NT2/D1 (cell line): ENCODE measurements around the gene SNX14.

Source experiments
- DNase-seq: peaks from one replicate; pipeline ENCODE4 v3.0.0-alpha.2; 2011; ENCODE audit warnings: low read depth, low spot score
- H3K27me3 ChIP-seq: 2 replicates; pipeline ENCODE4 v1.6.0; 2011; ENCODE audit warnings: mild to moderate bottlenecking; ENCODE audit not compliant: insufficient read length, insufficient read depth
- H3K36me3 ChIP-seq: 2 replicates; pipeline ENCODE4 v1.6.1; 2011; ENCODE audit warnings: mild to moderate bottlenecking, low read length, mixed read lengths; ENCODE audit not compliant: insufficient read depth, insufficient read length
- H3K4me1 ChIP-seq: 2 replicates; pipeline ENCODE4 v1.5.1; 2011; ENCODE audit not compliant: insufficient read depth, insufficient read length
- H3K4me3 ChIP-seq: 2 replicates; pipeline ENCODE4 v1.5.1; 2011; ENCODE audit warnings: low read depth; ENCODE audit not compliant: insufficient read length
- H3K9ac ChIP-seq: 2 replicates; pipeline ENCODE4 v1.6.0; 2011; ENCODE audit warnings: low read depth; ENCODE audit not compliant: insufficient read length
- H3K9me3 ChIP-seq: 2 replicates; pipeline ENCODE4 v1.5.1; 2011; ENCODE audit warnings: mild to moderate bottlenecking, low read length; ENCODE audit not compliant: insufficient read depth
- SUZ12 ChIP-seq: IDR thresholded peaks from 2 replicates; pipeline ENCODE4 v1.6.1; 2011; ENCODE audit not compliant: insufficient read length, insufficient read depth; ENCODE audit errors: extremely low read depth
- YY1 ChIP-seq: IDR thresholded peaks from 2 replicates; pipeline ENCODE4 v1.6.1; 2011; ENCODE audit not compliant: insufficient read length, insufficient read depth
- ZNF274 ChIP-seq: IDR thresholded peaks from 2 replicates; pipeline ENCODE4 v1.6.1; 2011; ENCODE audit warnings: mild to moderate bottlenecking, low read depth, low read length

SNX14 gene

DNA sequence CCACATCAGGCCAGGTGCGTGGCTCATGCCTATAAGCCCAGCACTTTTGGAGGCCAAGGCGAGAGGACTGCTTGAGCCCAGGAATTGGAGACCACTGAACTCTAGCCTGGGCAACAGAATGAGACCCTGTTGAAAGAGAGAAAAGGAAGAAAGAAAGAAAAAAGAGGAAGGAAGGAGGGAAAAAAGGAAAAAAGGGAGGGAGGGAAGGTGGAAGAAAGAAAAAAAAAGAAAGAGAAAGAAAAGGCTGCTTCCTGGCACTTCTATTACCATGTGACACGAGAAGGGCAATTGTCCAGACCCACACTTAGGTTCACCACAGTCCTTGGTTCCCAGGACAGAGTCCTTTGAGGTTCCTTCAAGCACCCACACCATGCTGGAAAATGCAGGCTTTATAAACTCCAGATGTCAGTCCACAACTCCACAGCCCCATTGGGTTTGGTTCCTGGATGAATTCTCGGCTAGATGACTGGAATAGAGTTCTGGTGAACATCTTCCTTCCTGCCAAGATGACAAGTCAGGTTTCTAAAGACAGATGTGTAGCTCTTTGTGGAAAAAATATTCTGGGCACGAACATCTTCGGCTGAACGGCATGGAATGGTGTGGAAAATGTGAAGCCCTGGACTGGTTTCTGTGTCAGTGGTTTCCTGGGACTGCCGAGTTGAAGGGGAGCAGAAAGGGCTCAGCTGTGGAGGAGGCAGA lies 111.3 kb downstream of the SNX14 start:
- H3K36me3 ChIP-seq = no peaks in the 10 kb centered on the region
- H3K9me3 ChIP-seq = 0 out of 2 replicates have a peak, but pooled peaks cover 2% of the 10 kb centered on the region
- no peak for DNase-seq
- H3K27me3 ChIP-seq = no peaks in the 10 kb centered on the region
- H3K4me1 ChIP-seq = no peaks in the 10 kb centered on the region
- H3K9ac ChIP-seq = no peak overlapping the region
- TF ChIP-seq SUZ12 = no peak
- TF ChIP-seq YY1 = no peak
- TF ChIP-seq ZNF274 = no peak
- H3K4me3 ChIP-seq = no peak overlapping the region

DNA sequence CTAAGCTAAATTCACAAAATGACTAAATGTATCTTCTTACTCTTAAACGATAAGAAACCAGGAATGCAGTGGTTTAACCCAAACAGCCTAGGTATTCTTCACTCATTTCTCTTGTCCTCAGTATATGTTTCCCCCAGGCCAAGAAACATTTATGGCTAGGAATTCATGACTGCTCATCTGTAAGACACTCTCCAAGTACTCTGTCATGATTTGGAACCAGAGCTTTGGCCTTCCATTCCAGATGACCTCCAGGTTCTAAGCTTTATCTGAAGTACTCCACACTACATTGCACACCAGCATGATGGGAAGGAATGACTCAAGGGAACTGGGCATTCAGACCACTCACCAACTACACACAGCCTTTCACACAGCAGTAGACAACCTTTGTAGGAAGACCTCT lies 114.5 kb downstream of the SNX14 start:
- Histone ChIP-seq H3K9ac (no peak overlapping the region), H3K4me3 (no peak overlapping the region), H3K9me3 (peaks cover 14% of the 10 kb centered on the region; the same call in 1 of the 2 replicates), H3K4me1 (no peaks in the 10 kb centered on the region), H3K36me3 (no peaks in the 10 kb centered on the region), H3K27me3 (no peaks in the 10 kb centered on the region)
- TF ChIP-seq YY1 (no peak), SUZ12 (no peak), ZNF274 (no peak)
- DNase-seq = no peak

DNA sequence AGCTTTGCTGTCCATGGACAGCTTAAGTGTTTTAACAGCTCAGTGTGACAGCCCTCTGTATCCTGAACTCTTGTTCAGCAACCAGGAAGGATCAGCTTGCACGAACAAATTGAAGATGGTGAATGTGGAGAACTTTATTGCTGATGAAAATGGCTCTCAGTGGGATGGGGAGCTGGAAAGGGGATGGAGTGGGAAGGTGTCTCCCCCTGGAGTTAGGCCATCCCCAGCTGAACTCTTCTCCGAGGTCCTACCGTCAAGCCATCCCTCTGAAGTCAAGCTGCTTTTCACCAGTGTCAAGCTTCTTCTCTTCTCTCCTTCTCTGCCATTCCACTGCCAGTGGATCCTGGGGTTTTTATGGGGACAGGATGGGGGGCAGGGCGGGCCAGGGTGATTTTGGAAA lies 117.1 kb downstream of the SNX14 start:
- peaks cover 14% of the 10 kb centered on the region; the same call in 1 of the 2 replicates for H3K9me3 ChIP-seq
- no peaks in the 10 kb centered on the region for H3K27me3 ChIP-seq
- DNase-seq = no peak
- no peak overlapping the region for H3K9ac ChIP-seq
- no peak for TF ChIP-seq YY1
- TF ChIP-seq ZNF274 = no peak
- TF ChIP-seq SUZ12 = no peak
- H3K36me3 ChIP-seq = no peaks in the 10 kb centered on the region
- H3K4me3 ChIP-seq = no peak overlapping the region
- H3K4me1 ChIP-seq = no peaks in the 10 kb centered on the region

DNA sequence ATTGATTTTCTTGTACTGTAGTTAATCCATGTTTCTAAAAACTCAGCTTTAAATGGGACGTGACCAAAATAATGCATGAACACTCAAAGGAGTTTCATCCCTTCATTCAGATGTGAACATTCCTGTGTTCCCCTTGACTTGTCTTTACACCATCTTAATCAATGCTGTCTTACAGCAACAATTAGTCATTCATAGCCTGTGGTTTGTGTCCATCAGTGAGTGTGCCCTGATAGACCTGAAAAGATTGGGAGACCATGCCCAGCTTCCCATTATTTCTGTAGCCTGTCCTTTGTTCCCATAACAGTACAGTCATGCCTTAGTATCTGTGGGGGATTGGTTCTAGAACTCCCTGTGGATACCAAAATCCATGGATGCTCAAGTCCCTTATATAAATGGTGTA lies 119.9 kb downstream of the SNX14 start:
- Histone ChIP-seq H3K4me1 (no peaks in the 10 kb centered on the region), H3K9me3 (peaks cover 14% of the 10 kb centered on the region; the same call in 1 of the 2 replicates), H3K9ac (no peak overlapping the region), H3K4me3 (no peak overlapping the region), H3K36me3 (no peaks in the 10 kb centered on the region), H3K27me3 (no peaks in the 10 kb centered on the region)
- TF ChIP-seq YY1 (no peak), SUZ12 (no peak), ZNF274 (no peak)
- no peak for DNase-seq

DNA sequence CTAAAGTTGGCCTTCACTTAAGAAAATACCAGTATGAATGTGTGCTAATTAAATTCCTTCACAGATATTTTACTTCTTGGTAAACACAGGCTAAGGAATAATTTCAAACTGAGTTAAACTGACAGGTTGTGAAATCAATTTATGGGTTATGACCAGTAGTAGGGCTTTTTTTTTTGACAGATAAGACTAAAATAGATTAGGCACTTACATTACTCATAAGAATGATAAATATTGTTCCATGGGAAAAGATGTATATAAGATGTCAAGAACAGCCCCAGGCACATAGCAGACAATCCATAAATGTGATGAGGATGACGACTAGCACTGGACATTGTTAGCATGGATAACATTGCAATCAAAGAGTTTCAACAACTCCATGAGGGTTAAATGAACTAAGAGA lies 120.9 kb downstream of the SNX14 start:
- H3K36me3 ChIP-seq = no peaks in the 10 kb centered on the region
- no peak overlapping the region for H3K4me3 ChIP-seq
- H3K4me1 ChIP-seq = no peaks in the 10 kb centered on the region
- TF ChIP-seq SUZ12 = no peak
- TF ChIP-seq ZNF274 = no peak
- H3K9ac ChIP-seq = no peak overlapping the region
- DNase-seq = no peak
- no peaks in the 10 kb centered on the region for H3K27me3 ChIP-seq
- peaks cover 14% of the 10 kb centered on the region; the same call in 1 of the 2 replicates for H3K9me3 ChIP-seq

DNA sequence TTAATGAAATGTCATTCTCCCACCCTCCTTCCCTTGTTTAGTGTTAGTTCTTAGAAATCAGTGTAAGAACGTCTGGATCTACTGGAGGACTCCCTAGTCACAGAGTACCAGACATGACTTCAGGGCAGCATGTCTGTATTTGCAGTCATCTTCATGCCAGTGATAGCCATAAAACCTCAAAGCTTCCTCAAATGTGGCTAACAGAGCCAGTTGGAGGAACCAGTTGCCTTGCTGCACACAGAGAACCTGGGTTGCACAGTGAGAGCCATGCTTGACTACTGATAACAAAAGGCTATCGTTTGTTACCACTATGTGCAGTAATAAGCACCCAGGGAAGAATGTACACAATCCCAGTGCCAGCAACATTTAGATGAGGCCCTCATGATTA lies 123.6 kb downstream of the SNX14 start:
- TF ChIP-seq SUZ12 (no peak), YY1 (no peak), ZNF274 (no peak)
- no peak overlapping the region for H3K4me3 ChIP-seq
- H3K4me1 ChIP-seq = no peaks in the 10 kb centered on the region
- H3K27me3 ChIP-seq = no peaks in the 10 kb centered on the region
- no peak overlapping the region for H3K9ac ChIP-seq
- no peaks in the 10 kb centered on the region for H3K9me3 ChIP-seq
- H3K36me3 ChIP-seq = no peaks in the 10 kb centered on the region
- DNase-seq = no peak

DNA sequence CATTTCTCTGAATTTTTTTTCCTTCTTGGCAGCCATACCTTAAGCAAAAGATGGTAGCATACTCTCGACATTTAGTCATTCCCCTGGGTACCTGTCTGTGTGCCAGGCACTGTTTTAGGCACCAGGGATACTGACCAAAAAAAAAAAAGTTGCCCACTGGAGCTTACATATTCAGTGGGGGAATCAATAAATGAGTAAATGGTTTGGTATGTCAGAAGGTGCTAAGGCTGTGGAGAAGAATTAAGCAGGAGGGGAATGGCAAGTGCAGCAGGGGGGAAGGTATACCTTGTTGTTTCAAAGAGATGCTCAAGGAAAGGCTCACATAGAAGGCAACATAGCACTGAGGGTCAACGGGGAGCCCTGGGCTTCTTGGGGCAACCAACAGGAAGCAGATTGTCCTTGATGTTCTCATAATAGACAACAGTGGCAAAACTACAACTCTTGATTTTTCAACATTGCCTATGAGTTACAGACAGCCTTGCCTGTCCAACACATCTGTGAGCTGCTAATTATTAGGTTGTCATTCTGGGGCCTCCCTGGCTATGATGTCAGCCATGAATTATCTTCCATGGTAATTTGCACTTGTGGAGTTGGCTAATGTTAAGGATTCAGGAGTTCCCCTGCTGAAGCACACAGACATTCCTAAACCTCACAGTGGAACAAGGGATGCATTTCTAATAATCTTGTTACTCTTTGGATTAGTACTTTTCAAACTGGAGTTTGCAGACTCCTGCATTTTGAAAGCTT lies 124.2 kb downstream of the SNX14 start:
- TF ChIP-seq YY1 = no peak
- TF ChIP-seq SUZ12 = no peak
- TF ChIP-seq ZNF274 = no peak
- no peak for DNase-seq

More for the DNA sequence above, 124.2 kb downstream of the SNX14 start:
- no peak overlapping the region for H3K9ac ChIP-seq
- no peaks in the 10 kb centered on the region for H3K36me3 ChIP-seq
- no peaks in the 10 kb centered on the region for H3K4me1 ChIP-seq
- no peaks in the 10 kb centered on the region for H3K27me3 ChIP-seq
- H3K4me3 ChIP-seq = no peak overlapping the region
- H3K9me3 ChIP-seq = no peaks in the 10 kb centered on the region
